ENCODE measurements around the gene SKOR2.

DNA sequence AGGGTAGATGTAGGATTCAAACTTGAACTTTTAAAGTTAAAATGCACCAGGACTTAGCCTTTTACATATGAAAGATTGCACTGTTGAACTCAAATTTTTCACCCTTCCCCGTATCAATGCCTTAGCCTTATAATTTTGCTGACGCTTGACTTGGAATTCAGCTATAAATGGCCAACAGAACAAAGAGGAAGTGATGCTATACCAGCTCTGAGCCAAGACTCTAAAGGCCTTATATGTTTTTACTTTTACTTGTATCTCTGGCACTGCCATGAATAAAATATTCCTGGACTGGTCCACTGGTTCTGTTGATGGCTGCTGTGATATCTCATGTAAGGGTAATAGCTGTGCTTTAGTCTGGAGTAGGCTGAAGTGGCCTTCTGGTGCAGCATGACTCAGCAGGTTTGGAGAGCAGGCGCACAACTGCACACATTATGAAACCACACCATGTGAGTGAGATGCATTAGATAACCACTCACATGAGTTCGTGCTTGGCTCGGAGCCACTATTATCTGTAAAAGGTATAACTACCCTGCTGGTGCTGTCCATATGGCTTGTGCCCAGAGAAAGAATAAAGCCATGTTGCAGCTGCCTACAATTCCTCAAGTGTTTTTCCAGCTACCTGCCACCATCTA is 66.9 kb downstream of the SKOR2 start:
- TF ChIP-seq, protein P1, sequence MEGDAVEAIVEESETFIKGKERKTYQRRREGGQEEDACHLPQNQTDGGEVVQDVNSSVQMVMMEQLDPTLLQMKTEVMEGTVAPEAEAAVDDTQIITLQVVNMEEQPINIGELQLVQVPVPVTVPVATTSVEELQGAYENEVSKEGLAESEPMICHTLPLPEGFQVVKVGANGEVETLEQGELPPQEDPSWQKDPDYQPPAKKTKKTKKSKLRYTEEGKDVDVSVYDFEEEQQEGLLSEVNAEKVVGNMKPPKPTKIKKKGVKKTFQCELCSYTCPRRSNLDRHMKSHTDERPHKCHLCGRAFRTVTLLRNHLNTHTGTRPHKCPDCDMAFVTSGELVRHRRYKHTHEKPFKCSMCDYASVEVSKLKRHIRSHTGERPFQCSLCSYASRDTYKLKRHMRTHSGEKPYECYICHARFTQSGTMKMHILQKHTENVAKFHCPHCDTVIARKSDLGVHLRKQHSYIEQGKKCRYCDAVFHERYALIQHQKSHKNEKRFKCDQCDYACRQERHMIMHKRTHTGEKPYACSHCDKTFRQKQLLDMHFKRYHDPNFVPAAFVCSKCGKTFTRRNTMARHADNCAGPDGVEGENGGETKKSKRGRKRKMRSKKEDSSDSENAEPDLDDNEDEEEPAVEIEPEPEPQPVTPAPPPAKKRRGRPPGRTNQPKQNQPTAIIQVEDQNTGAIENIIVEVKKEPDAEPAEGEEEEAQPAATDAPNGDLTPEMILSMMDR (IDR thresholded peaks at IDR 0.05 in 4 of 5, conservative IDR thresholded peaks at IDR 0.05 in 1 of 5), result no peak
- TF ChIP-seq POLR2A (IDR thresholded peaks at IDR 0.05), result no peak
